HepG2 (cell line): ENCODE results near the gene TBC1D2B. TPM values are rescaled to one million over a fixed set of nuclear protein-coding genes. Genes with fewer than 3 reads are reported as not detected.

Experiments used
- BRD4 ChIP-seq: sonication (generic); formaldehyde crosslinking; IDR thresholded peaks from 2 replicates; pipeline ENCODE4 v1.4.0; 2020; ENCODE audit warnings: missing genetic modification reagents
- CREM ChIP-seq, 2 experiments: sonication (generic) in 1 of 2; formaldehyde crosslinking in 1 of 2; IDR thresholded peaks; 2 replicates each; pipeline versions ENCODE4 v1.4.0 to v1.6.1; 2016 to 2020; ENCODE audit warnings: antibody characterized with exemption in 1 of 2, mild to moderate bottlenecking in 1 of 2, missing genetic modification reagents in 1 of 2
- FOXP1 ChIP-seq, 2 experiments: fragments of 450-650 bp in 1 of 2; IDR thresholded peaks; 2 replicates each; pipeline ENCODE4 v1.6.1; 2017 to 2018; ENCODE audit warnings: antibody characterized with exemption in 1 of 2
- GPN1 ChIP-seq: sonication (generic); formaldehyde crosslinking; IDR thresholded peaks from 2 replicates; pipeline ENCODE4 v1.5.1; 2020; ENCODE audit warnings: missing genetic modification reagents, borderline replicate concordance
- IRF2 ChIP-seq: IDR thresholded peaks from 2 replicates; pipeline ENCODE4 v1.6.1; 2018; ENCODE audit warnings: missing genetic modification reagents, missing compliant biosample characterization
- MAFF ChIP-seq: IDR thresholded peaks from 2 replicates; pipeline ENCODE4 v1.6.1; 2011; ENCODE audit warnings: low read depth, low read length, improper control_type of control experiment
- MIER2 ChIP-seq: IDR thresholded peaks from 2 replicates; pipeline ENCODE4 v1.6.1; 2016; ENCODE audit warnings: missing biosample characterization, missing genetic modification reagents
- MIER3 ChIP-seq: IDR thresholded peaks from 2 replicates; pipeline ENCODE4 v1.6.1; 2016; ENCODE audit warnings: missing compliant biosample characterization, borderline replicate concordance
- SNAPC2 ChIP-seq: sonication (generic); formaldehyde crosslinking; IDR thresholded peaks from 2 replicates; pipeline ENCODE4 v1.8.1; 2022; ENCODE audit warnings: mild to moderate bottlenecking, missing genetic modification reagents
- SRSF9 ChIP-seq: fragments of 200-400 bp; formaldehyde crosslinking; IDR thresholded peaks from 2 replicates; pipeline ENCODE4 v1.6.1; 2018; ENCODE audit warnings: borderline replicate concordance, mild to moderate bottlenecking, low read depth, low read length; ENCODE audit not compliant: insufficient read depth, poor library complexity, severe bottlenecking
- THYN1 ChIP-seq: sonication (generic); formaldehyde crosslinking; IDR thresholded peaks from 2 replicates; pipeline ENCODE4 v1.8.1; 2023; ENCODE audit warnings: low read depth, mild to moderate bottlenecking, moderate library complexity, missing genetic modification reagents, borderline replicate concordance
- ZNF225 ChIP-seq: sonication (generic); formaldehyde crosslinking; IDR thresholded peaks from 2 replicates; pipeline ENCODE4 v1.4.0; 2020; ENCODE audit warnings: mild to moderate bottlenecking, missing genetic modification reagents
- ZNF629 ChIP-seq: sonication (generic); formaldehyde crosslinking; conservative IDR thresholded peaks from 2 replicates; pipeline ENCODE4 v1.5.0; 2020; ENCODE audit warnings: missing genetic modification reagents
- ZNF746 ChIP-seq: sonication (generic); formaldehyde crosslinking; IDR thresholded peaks from 2 replicates; pipeline ENCODE4 v1.8.0; 2022; ENCODE audit warnings: mild to moderate bottlenecking, missing genetic modification reagents
- polyA plus RNA-seq, 8 experiments: library from polyadenylated mRNA; depleted of rRNA in 3 of 8; stranded (reverse) in 7 of 8; unstranded in 1 of 8; fragments of >200 nt; fragmentation: Illumina TruSeq in 4 of 8; extraction: Trizol in 4 of 8; gene quantifications; 2 replicates each; pipeline versions ENCODE4 v1.2.1 to v1.2.3, GENCODE V29; 2011 to 2016; ENCODE audit warnings: low read depth in 4 of 8, missing spikeins in 1 of 8, mixed read lengths in 1 of 8; ENCODE audit not compliant: insufficient read depth in 1 of 8
- total RNA-seq, 5 experiments: library from RNA; depleted of rRNA; stranded (reverse); fragments of >200 nt; fragmentation: Illumina TruSeq; extraction: Trizol; gene quantifications; 2 replicates each; pipeline ENCODE4 v1.2.3, GENCODE V29; 2016; ENCODE audit warnings: low read depth in 1 of 5
- TF ChIP-seq, protein P1 (sequence below): sonication (generic); formaldehyde crosslinking; IDR thresholded peaks from 2 replicates; pipeline ENCODE4 v1.5.0; 2020; ENCODE audit warnings: missing genetic modification reagents, mild to moderate bottlenecking, borderline replicate concordance
- TF ChIP-seq, protein P2 (sequence below): sonication (generic); formaldehyde crosslinking; IDR thresholded peaks from 2 replicates; pipeline ENCODE4 v1.4.0; 2020; ENCODE audit warnings: missing genetic modification reagents
- TF ChIP-seq, protein P3 (sequence below): sonication (generic); formaldehyde crosslinking; IDR thresholded peaks from 2 replicates; pipeline ENCODE4 v1.4.0; 2020; ENCODE audit warnings: missing genetic modification reagents
- TF ChIP-seq, protein P4 (sequence below): IDR thresholded peaks from 2 replicates; pipeline ENCODE4 v1.6.1; 2016; ENCODE audit warnings: missing genetic modification reagents, missing compliant biosample characterization
- TF ChIP-seq, protein P5 (sequence below): sonication (generic); formaldehyde crosslinking; IDR thresholded peaks from 2 replicates; pipeline ENCODE4 v1.5.1; 2020; ENCODE audit warnings: mild to moderate bottlenecking, missing genetic modification reagents, borderline replicate concordance
- TF ChIP-seq, protein P6 (sequence below): sonication (generic); formaldehyde crosslinking; IDR thresholded peaks from 2 replicates; pipeline ENCODE4 v1.9.0; 2022; ENCODE audit warnings: missing genetic modification reagents, mild to moderate bottlenecking, borderline replicate concordance

Gene TBC1D2B
- total and polyA plus RNA-seq, 2 of the 13 experiments (the other 11 are each of a cell fraction or from before 2014, with no cell fraction given): 10.1 to 14.4 TPM

DNA sequence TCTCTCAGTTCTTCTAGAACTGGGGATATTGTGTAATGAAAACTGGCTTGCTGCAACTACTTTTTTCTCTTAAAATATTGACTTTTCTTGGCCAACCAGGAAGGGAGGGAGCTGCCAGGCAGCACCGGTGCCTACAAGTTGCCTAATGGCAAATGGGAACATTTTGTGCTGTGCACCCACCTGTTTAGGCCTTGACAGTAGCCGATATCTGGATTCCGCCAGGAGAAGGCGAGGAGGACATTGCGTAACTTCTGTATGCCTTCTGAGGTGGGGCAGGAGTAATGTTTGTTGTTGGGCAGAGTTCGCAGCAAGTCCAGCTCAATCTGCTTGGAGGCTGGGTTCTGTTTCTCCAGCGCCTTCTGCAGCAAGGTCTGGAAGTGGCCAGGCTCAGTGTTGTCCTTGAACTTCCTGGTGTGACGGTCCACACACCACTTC lies 64.9 kb downstream of the TBC1D2B start (continued):
- TF ChIP-seq, protein P1, sequence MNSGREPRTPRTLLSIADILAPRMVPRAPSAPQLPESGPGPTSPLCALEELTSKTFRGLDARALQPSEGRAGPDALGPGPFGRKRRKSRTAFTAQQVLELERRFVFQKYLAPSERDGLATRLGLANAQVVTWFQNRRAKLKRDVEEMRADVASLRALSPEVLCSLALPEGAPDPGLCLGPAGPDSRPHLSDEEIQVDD (CRISPR knock-in tag): no peak
- TF ChIP-seq IRF2 (CRISPR knock-in tag) (no peak), CREM (IDR thresholded peaks at IDR 0.05) (0 out of 2 replicates have a peak, but pooled peaks have one; percentile 11), CREM (CRISPR knock-in tag; IDR thresholded peaks at IDR 0.05) (no peak), ZNF225 (CRISPR knock-in tag) (no peak), SRSF9 (no peak), ZNF629 (peak; percentile 82), SNAPC2 (CRISPR knock-in tag) (peak; percentile 51; the same call in 1 of the 2 replicates), FOXP1 (IDR thresholded peaks at IDR 0.05) (no peak), FOXP1 (CRISPR knock-in tag; IDR thresholded peaks at IDR 0.05) (peak; percentile 58; the same call in 1 of the 2 replicates), GPN1 (no peak), THYN1 (0 out of 2 replicates have a peak, but pooled peaks have one; percentile 69), BRD4 (no peak), MIER3 (no peak), ZNF746 (CRISPR knock-in tag) (no peak), MIER2 (CRISPR knock-in tag) (0 out of 2 replicates have a peak, but pooled peaks have one; percentile 38), MAFF (no peak)
- TF ChIP-seq, protein P2, sequence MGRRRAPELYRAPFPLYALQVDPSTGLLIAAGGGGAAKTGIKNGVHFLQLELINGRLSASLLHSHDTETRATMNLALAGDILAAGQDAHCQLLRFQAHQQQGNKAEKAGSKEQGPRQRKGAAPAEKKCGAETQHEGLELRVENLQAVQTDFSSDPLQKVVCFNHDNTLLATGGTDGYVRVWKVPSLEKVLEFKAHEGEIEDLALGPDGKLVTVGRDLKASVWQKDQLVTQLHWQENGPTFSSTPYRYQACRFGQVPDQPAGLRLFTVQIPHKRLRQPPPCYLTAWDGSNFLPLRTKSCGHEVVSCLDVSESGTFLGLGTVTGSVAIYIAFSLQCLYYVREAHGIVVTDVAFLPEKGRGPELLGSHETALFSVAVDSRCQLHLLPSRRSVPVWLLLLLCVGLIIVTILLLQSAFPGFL (CRISPR knock-in tag): no peak
- TF ChIP-seq, protein P3, sequence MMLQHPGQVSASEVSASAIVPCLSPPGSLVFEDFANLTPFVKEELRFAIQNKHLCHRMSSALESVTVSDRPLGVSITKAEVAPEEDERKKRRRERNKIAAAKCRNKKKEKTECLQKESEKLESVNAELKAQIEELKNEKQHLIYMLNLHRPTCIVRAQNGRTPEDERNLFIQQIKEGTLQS (CRISPR knock-in tag): no peak
- TF ChIP-seq, protein P4, sequence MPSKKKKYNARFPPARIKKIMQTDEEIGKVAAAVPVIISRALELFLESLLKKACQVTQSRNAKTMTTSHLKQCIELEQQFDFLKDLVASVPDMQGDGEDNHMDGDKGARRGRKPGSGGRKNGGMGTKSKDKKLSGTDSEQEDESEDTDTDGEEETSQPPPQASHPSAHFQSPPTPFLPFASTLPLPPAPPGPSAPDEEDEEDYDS (CRISPR knock-in tag): peak; percentile 30; the same call in 1 of the 2 replicates
- TF ChIP-seq, protein P5, sequence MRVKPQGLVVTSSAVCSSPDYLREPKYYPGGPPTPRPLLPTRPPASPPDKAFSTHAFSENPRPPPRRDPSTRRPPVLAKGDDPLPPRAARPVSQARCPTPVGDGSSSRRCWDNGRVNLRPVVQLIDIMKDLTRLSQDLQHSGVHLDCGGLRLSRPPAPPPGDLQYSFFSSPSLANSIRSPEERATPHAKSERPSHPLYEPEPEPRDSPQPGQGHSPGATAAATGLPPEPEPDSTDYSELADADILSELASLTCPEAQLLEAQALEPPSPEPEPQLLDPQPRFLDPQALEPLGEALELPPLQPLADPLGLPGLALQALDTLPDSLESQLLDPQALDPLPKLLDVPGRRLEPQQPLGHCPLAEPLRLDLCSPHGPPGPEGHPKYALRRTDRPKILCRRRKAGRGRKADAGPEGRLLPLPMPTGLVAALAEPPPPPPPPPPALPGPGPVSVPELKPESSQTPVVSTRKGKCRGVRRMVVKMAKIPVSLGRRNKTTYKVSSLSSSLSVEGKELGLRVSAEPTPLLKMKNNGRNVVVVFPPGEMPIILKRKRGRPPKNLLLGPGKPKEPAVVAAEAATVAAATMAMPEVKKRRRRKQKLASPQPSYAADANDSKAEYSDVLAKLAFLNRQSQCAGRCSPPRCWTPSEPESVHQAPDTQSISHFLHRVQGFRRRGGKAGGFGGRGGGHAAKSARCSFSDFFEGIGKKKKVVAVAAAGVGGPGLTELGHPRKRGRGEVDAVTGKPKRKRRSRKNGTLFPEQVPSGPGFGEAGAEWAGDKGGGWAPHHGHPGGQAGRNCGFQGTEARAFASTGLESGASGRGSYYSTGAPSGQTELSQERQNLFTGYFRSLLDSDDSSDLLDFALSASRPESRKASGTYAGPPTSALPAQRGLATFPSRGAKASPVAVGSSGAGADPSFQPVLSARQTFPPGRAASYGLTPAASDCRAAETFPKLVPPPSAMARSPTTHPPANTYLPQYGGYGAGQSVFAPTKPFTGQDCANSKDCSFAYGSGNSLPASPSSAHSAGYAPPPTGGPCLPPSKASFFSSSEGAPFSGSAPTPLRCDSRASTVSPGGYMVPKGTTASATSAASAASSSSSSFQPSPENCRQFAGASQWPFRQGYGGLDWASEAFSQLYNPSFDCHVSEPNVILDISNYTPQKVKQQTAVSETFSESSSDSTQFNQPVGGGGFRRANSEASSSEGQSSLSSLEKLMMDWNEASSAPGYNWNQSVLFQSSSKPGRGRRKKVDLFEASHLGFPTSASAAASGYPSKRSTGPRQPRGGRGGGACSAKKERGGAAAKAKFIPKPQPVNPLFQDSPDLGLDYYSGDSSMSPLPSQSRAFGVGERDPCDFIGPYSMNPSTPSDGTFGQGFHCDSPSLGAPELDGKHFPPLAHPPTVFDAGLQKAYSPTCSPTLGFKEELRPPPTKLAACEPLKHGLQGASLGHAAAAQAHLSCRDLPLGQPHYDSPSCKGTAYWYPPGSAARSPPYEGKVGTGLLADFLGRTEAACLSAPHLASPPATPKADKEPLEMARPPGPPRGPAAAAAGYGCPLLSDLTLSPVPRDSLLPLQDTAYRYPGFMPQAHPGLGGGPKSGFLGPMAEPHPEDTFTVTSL (CRISPR knock-in tag): 0 out of 2 replicates have a peak, but pooled peaks have one; percentile 48
- TF ChIP-seq, protein P6, sequence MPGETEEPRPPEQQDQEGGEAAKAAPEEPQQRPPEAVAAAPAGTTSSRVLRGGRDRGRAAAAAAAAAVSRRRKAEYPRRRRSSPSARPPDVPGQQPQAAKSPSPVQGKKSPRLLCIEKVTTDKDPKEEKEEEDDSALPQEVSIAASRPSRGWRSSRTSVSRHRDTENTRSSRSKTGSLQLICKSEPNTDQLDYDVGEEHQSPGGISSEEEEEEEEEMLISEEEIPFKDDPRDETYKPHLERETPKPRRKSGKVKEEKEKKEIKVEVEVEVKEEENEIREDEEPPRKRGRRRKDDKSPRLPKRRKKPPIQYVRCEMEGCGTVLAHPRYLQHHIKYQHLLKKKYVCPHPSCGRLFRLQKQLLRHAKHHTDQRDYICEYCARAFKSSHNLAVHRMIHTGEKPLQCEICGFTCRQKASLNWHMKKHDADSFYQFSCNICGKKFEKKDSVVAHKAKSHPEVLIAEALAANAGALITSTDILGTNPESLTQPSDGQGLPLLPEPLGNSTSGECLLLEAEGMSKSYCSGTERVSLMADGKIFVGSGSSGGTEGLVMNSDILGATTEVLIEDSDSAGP (CRISPR knock-in tag): peak; percentile 31; the same call in 1 of the 2 replicates
